AG09319 (cell line): ENCODE results near the gene NMBR.
"Not testable (repeated sequence)": the region's sequence is repeated elsewhere in the genome, so short reads cannot be mapped to it uniquely, and the experiment has no call there.

Experiments used
- DNase-seq: peaks from one replicate; pipeline ENCODE4 v3.0.0-alpha.2; 2010; ENCODE audit warnings: low read depth; ENCODE audit errors: extremely low read depth
- CTCF ChIP-seq: IDR thresholded peaks from 2 replicates; pipeline ENCODE4 v1.5.1; 2011; ENCODE audit warnings: low read depth, mild to moderate bottlenecking, inconsistent platforms, low read length, moderate library complexity

Gene NMBR

DNA sequence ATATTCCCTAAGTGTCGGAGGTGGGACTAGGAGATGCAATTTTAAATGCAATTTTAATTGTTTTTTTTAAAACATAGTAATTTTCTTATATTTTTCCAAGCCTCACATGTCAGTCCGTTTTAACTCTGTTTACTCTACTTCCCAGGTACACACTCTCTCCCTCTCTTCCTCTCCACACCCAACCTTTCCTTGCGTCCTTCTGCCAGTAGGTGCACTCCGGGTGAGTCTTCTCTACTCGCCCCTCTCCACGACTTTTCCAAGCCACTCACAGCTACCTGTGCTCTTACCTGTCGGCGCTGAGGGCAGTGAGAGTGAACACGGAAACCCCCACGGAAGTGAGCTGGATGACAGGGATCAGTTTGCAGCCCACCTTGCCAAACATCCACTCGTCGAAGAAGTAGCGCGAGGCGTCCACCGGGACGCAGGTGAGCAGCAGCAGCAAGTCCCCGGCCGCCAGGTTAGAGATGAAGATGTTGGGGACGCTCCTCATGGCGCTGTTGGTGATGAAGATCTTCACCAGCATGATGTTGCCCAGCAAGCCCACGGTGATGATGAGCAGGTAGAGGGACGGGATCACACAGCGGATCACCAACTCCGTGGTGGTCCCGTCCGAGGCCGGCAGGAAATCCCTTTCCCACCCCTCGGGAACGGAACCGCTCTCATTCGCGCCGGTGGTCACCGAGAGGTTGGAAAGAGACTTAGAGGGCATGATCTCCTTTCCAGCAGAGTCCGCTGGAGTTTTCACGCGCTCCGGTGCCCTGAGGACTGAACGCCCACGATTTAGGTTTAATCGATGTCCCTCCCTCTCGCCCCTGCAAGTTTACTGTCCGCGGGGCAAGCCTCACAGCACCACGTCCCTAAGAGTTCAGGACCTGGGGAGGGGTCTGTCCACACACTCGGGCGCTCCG, 58.7 kb downstream of the NMBR start:
- TF ChIP-seq CTCF, result no peak
- DNase-seq, result no peak

- no peak for TF ChIP-seq CTCF
- DNase-seq, result no peak
Measured at GRCh38 chr6:142079130-142079529, 67.8 kb downstream of the NMBR start.

- no peak for TF ChIP-seq CTCF
Measured at GRCh38 chr6:142075516-142076101, 71.3 kb downstream of the NMBR start.

GRCh38 chr6:142074516-142074915, 72.4 kb downstream of the NMBR start:
- DNase-seq, result no peak
- no peak for TF ChIP-seq CTCF

More at GRCh38 chr6:142075516-142076101, 71.3 kb downstream of the NMBR start:
- DNase-seq, result no peak

DNA sequence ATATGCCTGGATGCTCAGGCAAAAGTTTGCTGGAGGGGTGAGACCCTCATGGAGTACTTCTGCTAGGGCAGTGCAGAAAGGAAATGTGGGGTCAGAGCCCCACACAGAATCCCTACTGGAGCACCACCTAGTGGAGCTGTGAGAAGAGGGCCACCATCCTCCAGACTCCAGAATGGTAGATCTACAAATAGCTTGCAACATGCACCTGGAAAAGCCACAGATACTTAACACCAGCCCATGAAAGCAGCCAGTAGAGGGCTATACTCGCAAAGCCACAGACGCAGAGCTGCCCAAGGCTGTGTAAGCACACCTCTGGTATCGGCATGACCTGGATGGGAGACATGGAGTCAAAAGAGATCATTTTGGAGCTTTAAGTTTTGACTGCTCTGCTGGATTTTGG, 74.9 kb downstream of the NMBR start:
- TF ChIP-seq CTCF, result no peak; the same call in 1 of the 2 replicates
- DNase-seq, result no peak

- no peak for DNase-seq
- TF ChIP-seq CTCF, result no peak
Measured at GRCh38 chr6:142068416-142068815, 78.5 kb downstream of the NMBR start.

DNA sequence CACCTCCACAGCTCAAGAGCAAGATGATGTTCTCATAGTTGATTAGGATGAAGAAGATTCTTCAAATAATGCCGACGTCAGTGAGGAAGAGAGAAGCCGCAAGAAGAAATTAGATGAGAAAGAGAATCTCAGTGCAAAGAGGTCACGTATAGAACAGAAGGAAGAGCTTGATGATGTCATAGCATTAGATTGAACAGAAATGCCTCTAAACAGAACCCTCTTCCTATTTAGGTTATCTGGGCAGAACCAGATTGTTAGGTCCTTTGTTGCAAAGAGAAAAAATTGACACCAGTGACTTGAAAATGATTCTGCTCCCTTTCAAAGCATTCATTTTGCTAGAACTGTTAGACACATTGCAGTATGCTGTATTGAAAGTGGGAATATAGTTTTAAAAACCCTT, 84.1 kb downstream of the NMBR start:
- DNase-seq, result not testable (repeated sequence)
